ENCODE measurements around the gene CFAP65. TPM values are rescaled to one million over a fixed set of nuclear protein-coding genes. Genes with fewer than 3 reads are reported as not detected.

Gene CFAP65
- total and polyA plus RNA-seq, 2 of the 13 experiments (the other 11 are each of a cell fraction or from before 2014, with no cell fraction given), result 0.05 TPM; not detected in 1

DNA sequence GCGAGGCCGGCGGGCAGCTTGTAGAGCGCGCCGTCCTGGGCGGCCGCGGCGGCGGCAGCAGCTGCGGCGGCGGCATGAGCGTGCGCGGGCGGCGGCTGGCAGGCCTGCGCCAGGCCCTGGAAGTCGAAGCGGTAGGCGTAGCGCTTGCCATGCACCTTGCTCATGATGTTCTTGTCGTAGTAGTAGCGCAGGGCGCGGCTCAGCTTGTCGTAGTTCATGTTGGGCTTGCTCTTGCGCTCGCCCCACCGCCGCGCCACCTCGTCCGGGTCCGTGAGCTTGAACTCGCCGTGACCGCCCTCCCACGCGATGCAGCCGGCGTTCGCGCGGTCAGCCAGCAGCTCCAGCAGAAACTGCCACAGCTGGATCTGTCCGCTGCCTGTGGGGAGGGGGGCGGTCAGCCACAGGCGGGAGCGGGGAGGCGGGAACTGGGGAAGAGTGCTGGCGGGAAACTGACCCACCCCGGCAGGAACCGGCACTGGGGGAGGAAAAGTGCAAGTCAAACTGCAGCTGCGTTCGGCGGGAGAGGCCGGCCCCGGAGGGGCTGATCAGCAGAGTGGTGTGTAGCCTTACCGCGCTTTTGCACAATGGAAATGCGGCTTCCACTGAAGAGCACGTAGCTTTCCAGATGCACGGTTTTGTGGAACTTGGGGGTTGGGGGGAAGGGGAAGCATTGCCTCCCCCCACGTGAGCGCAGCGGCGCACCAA lies 59.3 kb downstream of the CFAP65 start (continued):
- TF ChIP-seq ZBTB7B (CRISPR knock-in tag; IDR thresholded peaks at IDR 0.05) (no peak), ZFY (CRISPR knock-in tag; IDR thresholded peaks at IDR 0.05) (peak; percentile 13; the same call in 1 of the 2 replicates), ZNF761 (CRISPR knock-in tag; conservative IDR thresholded peaks at IDR 0.05) (no peak), ZNF816 (CRISPR knock-in tag; IDR thresholded peaks at IDR 0.05; ENCODE audit: borderline replicate concordance) (no peak), NBN (conservative IDR thresholded peaks at IDR 0.05) (no peak), NFATC3 (CRISPR knock-in tag; IDR thresholded peaks at IDR 0.05) (no peak), IRX3 (CRISPR knock-in tag; IDR thresholded peaks at IDR 0.05; ENCODE audit: borderline replicate concordance, low read depth) (no peak), ZSCAN20 (CRISPR knock-in tag; IDR thresholded peaks at IDR 0.05; ENCODE audit: borderline replicate concordance) (no peak), ZKSCAN8 (CRISPR knock-in tag; IDR thresholded peaks at IDR 0.05; ENCODE audit: borderline replicate concordance) (no peak), ZFYVE20 (CRISPR knock-in tag; IDR thresholded peaks at IDR 0.05; ENCODE audit: borderline replicate concordance, low read depth) (no peak), CENPX (CRISPR knock-in tag; IDR thresholded peaks at IDR 0.05) (no peak), ZNF136 (CRISPR knock-in tag; IDR thresholded peaks at IDR 0.05; ENCODE audit: low read depth) (no peak), CENPT (CRISPR knock-in tag; IDR thresholded peaks at IDR 0.05; ENCODE audit: low read depth) (0 out of 2 replicates have a peak, but pooled peaks have one; percentile 30), KLF11 (CRISPR knock-in tag; IDR thresholded peaks at IDR 0.05) (no peak), ONECUT2 (CRISPR knock-in tag; IDR thresholded peaks at IDR 0.05) (no peak), HOXA3 (CRISPR knock-in tag; IDR thresholded peaks at IDR 0.05) (no peak), SCMH1 (CRISPR knock-in tag; IDR thresholded peaks at IDR 0.05; ENCODE audit: borderline replicate concordance) (no peak), ZNF326 (CRISPR knock-in tag; IDR thresholded peaks at IDR 0.05; ENCODE audit: borderline replicate concordance) (no peak), ZNF790 (CRISPR knock-in tag; IDR thresholded peaks at IDR 0.05; ENCODE audit: borderline replicate concordance) (no peak)
- TF ChIP-seq, protein P1, sequence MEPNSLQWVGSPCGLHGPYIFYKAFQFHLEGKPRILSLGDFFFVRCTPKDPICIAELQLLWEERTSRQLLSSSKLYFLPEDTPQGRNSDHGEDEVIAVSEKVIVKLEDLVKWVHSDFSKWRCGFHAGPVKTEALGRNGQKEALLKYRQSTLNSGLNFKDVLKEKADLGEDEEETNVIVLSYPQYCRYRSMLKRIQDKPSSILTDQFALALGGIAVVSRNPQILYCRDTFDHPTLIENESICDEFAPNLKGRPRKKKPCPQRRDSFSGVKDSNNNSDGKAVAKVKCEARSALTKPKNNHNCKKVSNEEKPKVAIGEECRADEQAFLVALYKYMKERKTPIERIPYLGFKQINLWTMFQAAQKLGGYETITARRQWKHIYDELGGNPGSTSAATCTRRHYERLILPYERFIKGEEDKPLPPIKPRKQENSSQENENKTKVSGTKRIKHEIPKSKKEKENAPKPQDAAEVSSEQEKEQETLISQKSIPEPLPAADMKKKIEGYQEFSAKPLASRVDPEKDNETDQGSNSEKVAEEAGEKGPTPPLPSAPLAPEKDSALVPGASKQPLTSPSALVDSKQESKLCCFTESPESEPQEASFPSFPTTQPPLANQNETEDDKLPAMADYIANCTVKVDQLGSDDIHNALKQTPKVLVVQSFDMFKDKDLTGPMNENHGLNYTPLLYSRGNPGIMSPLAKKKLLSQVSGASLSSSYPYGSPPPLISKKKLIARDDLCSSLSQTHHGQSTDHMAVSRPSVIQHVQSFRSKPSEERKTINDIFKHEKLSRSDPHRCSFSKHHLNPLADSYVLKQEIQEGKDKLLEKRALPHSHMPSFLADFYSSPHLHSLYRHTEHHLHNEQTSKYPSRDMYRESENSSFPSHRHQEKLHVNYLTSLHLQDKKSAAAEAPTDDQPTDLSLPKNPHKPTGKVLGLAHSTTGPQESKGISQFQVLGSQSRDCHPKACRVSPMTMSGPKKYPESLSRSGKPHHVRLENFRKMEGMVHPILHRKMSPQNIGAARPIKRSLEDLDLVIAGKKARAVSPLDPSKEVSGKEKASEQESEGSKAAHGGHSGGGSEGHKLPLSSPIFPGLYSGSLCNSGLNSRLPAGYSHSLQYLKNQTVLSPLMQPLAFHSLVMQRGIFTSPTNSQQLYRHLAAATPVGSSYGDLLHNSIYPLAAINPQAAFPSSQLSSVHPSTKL (CRISPR knock-in tag; IDR thresholded peaks at IDR 0.05), result no peak
- TF ChIP-seq, protein P2, sequence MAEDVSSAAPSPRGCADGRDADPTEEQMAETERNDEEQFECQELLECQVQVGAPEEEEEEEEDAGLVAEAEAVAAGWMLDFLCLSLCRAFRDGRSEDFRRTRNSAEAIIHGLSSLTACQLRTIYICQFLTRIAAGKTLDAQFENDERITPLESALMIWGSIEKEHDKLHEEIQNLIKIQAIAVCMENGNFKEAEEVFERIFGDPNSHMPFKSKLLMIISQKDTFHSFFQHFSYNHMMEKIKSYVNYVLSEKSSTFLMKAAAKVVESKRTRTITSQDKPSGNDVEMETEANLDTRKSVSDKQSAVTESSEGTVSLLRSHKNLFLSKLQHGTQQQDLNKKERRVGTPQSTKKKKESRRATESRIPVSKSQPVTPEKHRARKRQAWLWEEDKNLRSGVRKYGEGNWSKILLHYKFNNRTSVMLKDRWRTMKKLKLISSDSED (CRISPR knock-in tag; IDR thresholded peaks at IDR 0.05), result no peak
- TF ChIP-seq, protein P3, sequence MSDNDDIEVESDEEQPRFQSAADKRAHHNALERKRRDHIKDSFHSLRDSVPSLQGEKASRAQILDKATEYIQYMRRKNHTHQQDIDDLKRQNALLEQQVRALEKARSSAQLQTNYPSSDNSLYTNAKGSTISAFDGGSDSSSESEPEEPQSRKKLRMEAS (IDR thresholded peaks at IDR 0.05), result peak; percentile 43; the same call in 1 of the 2 replicates
- TF ChIP-seq, protein P4, sequence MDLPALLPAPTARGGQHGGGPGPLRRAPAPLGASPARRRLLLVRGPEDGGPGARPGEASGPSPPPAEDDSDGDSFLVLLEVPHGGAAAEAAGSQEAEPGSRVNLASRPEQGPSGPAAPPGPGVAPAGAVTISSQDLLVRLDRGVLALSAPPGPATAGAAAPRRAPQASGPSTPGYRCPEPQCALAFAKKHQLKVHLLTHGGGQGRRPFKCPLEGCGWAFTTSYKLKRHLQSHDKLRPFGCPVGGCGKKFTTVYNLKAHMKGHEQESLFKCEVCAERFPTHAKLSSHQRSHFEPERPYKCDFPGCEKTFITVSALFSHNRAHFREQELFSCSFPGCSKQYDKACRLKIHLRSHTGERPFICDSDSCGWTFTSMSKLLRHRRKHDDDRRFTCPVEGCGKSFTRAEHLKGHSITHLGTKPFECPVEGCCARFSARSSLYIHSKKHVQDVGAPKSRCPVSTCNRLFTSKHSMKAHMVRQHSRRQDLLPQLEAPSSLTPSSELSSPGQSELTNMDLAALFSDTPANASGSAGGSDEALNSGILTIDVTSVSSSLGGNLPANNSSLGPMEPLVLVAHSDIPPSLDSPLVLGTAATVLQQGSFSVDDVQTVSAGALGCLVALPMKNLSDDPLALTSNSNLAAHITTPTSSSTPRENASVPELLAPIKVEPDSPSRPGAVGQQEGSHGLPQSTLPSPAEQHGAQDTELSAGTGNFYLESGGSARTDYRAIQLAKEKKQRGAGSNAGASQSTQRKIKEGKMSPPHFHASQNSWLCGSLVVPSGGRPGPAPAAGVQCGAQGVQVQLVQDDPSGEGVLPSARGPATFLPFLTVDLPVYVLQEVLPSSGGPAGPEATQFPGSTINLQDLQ (CRISPR knock-in tag; IDR thresholded peaks at IDR 0.05), result 0 out of 2 replicates have a peak, but pooled peaks have one; percentile 29

All from HepG2 (cell line).